GM15510 (cell line): ENCODE data around the gene STYXL2.

Source experiments
- POLR2A ChIP-seq: IDR thresholded peaks from 3 replicates; pipeline ENCODE4 v1.6.1; 2011; ENCODE audit warnings: borderline replicate concordance; ENCODE audit not compliant: insufficient read length; ENCODE audit errors: extremely low read depth

STYXL2 gene

GRCh38 chr1:167093846-167094516 lies at the start of gene STYXL2:
TSS of gene STYXL2 (plus strand) at chr1:167094075. CDS start at chr1:167094850, 775 bp downstream.
- no peak for TF ChIP-seq POLR2A

DNA sequence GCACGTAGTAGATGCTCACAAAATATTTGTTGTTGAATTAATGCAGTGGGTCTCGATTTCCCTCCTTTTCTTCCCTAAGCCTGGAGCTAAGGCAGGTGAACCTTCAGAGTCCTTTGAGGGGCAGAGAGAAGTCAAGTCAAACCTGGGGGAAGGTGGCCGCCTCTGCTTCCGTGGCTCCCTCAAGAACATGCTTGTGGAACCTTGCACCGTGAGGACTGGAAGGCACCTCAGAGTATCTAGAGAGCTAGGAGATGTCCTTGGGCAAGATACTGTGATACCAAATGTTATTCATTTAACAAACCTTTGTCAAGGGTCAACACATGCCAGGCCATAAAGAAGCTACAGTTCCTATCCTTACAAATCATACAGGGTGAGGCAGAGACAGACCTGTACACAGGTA lies 42.0 kb upstream of the STYXL2 start:
- TF ChIP-seq POLR2A: no peak

DNA sequence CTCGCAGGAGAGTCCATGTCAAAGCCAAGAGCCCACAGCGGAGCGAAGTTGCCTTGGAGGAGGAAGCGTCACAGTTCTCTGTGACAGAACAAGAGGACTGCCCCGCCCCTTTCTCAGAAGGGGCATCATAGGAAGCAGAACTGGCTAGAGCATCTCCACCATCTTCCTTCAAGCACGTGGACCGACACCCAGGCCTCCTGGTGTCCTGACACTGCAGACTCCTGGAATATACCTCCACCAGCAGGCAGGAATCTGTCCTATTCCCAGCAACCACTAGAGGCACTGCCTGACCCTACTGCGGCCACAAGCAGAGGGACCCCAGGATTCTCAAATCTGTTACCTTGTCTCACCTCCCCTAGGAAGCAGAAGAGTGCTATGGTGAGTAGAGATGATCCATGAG lies 41.5 kb upstream of the STYXL2 start:
- no peak for TF ChIP-seq POLR2A

- no peak for TF ChIP-seq POLR2A
Measured at GRCh38 chr1:167054531-167054930, 39.3 kb upstream of the STYXL2 start.

DNA sequence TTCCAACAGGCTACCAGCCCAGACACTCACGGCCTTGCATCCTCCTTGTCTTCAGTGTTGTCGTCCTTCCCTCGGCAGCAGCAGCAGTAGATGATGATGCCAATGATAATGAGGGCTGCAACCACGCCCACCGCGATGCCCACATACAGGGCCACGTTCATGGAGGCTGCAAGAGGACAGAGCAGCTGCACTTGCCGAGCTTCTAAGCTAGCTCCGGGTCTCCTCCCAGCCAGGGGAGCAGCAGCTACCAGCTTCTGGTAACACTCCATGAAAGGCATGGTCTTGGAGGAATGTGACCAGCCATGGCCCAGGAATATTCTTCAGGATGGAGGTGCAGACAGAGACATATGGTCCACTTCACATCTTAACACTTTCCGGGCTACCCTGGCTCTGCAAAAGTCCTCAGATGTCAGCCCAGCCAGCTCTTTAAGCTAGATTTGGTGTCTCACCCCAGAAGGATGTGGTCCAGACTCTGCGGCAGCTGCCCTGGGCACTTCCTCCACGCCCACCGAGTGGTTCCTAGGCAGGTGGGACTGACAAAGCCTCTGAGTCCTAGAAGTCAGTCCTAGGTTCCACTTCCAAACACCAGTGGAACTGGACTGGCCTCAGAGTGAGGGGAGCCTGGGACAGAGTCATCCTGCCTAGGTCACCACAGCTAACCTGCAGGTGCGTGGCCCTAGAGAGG lies 38.8 kb upstream of the STYXL2 start:
- no peak for TF ChIP-seq POLR2A

DNA sequence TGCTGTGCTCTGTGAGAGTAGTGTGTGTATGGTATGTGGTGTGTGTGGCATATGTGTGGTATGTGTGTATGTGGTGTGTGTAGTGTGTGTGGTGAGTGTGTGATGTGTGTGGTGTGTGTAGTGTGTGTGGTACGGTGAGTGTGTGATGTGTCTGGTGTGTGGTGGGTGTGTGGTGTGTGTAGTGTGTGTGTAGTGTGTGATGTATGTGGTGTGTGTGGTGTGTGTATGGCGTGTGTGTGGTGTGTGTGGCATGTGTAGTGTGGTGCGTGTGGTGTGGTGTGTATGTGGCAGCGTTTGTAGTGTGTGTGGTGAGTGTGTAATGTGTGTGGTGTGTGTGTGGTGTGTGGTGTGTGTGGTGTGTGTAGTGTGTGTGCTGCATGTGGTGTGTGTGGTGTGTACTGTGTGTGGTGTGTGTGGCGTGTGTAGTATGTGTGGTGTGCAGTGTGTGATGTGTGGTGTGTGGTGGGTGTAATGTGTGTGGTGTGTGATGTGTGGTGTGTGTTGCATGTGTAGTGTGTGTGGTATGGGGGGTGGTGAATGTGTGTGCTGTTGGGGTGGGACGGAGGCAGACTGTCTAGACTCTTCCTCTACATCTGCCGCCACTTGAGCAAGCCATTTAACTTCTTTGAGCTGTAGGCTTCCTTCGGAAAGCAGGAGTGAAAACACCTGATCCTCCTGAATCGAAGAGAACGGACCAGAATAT lies 37.2 kb upstream of the STYXL2 start:
- TF ChIP-seq POLR2A: no peak

DNA sequence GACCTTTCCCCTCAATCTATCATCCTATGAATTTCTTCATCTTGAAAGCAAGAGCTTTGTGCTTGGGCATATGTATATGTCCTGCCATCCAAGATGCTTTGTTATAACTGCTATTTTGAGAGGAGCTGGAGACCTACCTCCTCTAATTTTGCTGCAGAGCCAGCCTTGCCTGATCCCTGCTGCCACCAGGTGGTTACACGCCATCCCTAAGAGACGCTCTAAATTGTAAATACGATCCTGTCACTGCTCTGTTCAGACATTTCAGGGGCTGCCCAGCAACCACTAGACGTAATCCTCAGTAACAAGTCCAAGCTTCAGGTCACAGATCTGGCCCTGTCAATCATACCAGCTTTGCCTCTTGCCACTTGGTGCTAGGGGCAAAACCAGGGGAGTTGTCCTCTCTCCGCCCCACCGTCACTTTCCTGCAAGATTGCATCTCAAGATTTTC lies 36.6 kb upstream of the STYXL2 start:
- no peak for TF ChIP-seq POLR2A

GRCh38 chr1:167059045-167059808 lies 34.6 kb upstream of the STYXL2 start:
- no peak for TF ChIP-seq POLR2A

- no peak for TF ChIP-seq POLR2A
Measured at GRCh38 chr1:167059809-167060107, 34.1 kb upstream of the STYXL2 start.

- no peak for TF ChIP-seq POLR2A
Measured at GRCh38 chr1:167060141-167061072, 33.5 kb upstream of the STYXL2 start.

GRCh38 chr1:167061073-167061464 lies 32.8 kb upstream of the STYXL2 start:
- no peak for TF ChIP-seq POLR2A

GRCh38 chr1:167064621-167065020 lies 29.3 kb upstream of the STYXL2 start:
- TF ChIP-seq POLR2A: no peak

GRCh38 chr1:167065471-167065870 lies 28.4 kb upstream of the STYXL2 start:
- TF ChIP-seq POLR2A: no peak
